CD4-positive, alpha-beta T cell treated with Interleukin-21 for 1 hour (primary cell): Measurements from ENCODE around the gene PRAMEF12.
"Not testable (repeated sequence)": the region's sequence is repeated elsewhere in the genome, so short reads cannot be mapped to it uniquely, and the experiment has no call there.

Source experiments
- DNase-seq: peaks from one replicate; pipeline ENCODE4 v3.0.0-alpha.2; 2020

The PRAMEF12 gene

DNA sequence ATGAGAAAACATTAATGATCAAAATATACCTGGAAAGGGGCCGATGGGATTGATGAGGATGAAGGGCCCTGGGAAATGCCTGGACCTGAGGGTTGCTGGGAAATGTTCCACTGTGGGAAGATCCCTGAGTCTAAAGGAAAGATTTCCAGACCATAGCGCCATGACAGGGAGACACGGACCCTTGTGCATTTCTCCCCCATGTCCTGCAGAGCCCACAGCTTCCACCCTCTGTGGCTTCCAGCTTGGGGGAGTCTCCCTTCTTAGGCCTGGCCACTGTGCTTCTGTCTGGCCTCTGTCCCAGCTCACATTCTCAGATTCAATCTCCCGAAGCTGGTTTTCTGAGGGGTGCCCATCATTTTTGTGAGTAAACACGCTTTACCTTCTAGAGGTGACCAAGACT is 1.0 kb upstream of the PRAMEF12 start:
- no peak for DNase-seq

DNA sequence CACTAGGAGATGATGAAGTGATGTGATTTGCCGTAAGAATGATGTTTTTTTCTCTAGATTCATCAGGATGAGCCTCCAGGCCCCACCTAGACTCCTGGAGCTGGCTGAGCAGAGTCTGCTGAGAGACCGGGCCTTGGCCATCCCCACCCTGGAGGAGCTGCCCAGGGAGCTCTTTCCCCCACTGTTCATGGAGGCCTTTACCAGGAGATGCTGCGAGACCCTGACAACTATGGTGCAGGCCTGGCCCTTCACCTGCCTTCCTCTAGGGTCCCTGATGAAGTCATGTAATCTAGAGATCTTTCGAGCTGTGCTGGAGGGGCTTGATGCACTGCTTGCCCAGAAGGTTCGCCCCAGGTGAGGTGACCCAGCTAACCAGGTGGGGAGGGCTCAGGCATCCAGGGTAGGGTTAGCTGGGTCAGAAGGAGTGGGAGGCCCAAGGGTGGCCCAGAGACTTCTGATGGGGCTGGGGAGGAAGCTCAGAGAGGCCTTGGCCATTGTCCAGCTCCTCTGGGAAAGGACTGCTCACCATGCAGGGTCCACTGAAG is 1.3 kb downstream of the PRAMEF12 start:
- no peak for DNase-seq

DNA sequence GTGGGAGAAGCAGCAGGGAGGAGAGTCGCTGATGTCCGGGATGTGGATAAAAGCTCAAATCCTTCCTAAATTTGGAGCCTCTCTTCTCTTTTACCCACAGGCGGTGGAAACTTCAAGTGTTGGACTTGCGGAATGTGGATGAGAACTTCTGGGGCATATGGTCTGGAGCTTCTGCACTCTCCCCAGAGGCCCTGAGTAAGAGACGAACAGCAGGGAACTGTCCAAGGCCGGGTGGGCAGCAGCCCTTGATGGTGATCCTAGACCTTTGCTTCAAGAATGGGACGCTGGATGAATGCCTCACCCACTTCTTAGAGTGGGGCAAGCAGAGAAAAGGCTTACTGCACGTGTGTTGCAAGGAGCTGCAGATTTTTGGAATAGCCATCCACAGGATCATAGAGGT is 1.9 kb downstream of the PRAMEF12 start:
- DNase-seq, result no peak

DNA sequence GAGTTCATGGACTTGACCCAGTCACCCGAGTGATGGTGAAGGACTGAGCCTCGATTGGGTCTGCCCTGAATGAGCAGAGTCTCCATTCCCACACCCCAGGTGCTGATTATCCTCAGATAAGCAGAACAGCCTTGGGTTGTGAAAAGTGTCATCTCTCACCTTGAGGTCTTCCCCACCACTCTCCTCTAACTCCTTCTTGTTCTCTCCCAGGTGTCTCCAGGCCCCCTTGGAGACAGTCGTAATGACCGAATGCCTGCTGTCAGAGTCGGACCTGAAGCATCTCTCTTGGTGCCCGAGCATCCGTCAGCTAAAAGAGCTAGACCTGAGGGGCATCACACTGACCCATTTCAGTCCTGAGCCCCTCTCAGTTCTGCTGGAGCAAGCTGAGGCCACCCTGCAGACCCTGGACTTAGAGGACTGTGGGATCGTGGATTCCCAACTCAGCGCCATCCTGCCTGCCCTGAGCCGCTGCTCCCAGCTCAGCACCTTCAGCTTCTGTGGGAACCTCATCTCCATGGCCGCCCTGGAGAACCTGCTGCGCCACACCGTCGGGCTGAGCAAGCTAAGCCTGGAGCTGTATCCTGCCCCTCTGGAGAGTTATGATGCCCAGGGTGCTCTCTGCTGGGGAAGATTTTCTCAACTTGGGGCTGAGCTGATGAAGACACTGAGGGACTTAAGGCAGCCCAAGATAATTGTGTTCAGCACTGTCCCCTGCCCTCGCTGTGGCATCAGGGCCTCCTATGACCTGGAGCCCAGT is 3.4 kb downstream of the PRAMEF12 start:
- no peak for DNase-seq

DNA sequence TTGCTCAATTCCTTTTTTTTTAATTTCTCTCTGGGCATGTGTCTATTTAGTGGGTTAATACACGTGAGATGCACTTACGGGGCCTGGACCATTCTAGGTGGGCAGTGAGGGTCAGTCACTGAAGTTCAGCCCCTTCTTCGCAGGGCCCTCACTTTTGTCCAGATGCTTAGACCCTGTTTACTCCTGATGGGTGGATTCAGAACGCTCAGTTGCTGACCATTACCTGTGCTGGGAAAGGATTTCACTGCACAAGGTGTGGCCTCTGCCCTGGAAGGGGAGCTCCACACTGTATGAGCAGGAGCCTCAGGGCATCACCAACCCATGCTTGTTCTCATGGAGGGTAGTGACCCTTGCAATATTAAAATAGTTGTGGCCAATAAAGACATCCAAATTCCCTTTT is 4.5 kb downstream of the PRAMEF12 start:
- no peak for DNase-seq

DNA sequence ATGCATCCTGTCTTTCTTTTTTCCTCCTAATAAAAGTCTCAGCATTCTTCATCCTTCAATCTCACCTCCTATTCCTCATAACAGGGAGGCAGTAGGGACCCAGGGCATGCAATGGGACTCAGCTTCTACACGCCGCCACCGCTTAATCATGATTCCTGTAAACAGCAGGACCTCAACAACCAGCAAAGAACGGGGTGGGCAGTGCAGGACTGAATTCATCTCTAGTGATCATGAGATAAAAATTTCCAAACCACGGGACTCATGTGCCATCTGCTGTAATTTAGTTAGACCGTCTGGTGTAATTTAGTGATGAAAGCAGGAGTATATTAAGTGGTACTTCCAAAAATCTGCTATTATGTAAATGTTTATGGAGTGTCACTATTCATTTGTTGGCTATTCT is 5.4 kb downstream of the PRAMEF12 start:
- no peak for DNase-seq

DNA sequence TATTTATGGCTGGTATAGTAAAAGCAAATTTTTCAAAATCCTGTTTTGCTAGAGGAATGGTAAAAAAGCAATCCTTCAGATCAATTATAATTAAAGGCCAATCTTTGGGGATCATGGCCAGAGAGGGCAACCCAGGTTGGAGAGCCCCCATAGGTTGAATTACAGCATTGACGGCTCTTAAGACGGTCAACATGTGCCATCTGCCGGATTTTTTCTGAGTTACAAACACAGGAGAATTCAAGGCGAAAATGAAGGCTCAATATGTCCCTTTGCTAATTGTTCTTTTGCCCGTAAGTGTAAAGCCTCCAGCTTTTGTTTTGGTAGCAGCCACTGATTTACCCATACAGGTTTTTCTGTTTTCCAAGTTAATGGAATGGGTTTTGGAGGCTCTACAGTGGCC is 8.0 kb downstream of the PRAMEF12 start:
- DNase-seq, result not testable (repeated sequence)

DNA sequence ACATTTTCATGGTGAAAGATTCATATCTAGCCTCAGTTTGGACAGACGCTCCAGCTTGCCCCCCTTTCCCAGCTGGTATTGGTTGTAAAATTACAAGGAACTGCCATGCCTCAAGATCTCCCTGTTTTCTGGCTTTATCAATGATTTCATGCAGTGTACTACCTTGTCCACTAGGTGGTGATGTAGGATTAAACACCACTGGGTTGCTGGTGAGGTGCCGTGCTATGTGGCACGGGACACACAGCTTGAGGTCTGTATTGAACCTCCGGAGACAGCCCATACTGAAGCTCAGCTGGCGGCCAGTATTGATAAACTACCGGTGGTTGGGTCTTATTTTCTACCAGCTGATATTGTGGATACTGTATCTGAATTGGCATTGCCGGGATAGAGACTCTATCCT is 10.2 kb downstream of the PRAMEF12 start:
- not testable (repeated sequence) for DNase-seq

DNA sequence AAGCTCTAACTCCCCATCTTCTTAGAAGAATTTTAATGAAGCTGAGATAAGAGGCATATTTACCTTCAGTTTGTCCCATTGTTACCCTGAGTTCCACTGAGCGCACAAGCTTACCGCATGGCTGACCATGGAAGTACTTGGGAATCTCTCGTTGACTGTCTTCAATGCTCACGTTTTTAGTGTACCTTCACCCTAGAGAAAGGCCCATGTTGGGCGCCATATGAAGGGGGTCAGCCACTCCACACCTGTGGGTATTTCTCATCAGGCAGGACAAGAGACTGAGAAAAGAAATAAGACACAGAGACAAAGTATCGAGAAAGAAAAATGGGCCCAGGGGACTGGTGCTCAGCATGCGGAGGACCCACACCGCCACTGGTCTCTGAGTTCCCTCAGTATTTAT is 11.2 kb downstream of the PRAMEF12 start:
- DNase-seq, result not testable (repeated sequence)

DNA sequence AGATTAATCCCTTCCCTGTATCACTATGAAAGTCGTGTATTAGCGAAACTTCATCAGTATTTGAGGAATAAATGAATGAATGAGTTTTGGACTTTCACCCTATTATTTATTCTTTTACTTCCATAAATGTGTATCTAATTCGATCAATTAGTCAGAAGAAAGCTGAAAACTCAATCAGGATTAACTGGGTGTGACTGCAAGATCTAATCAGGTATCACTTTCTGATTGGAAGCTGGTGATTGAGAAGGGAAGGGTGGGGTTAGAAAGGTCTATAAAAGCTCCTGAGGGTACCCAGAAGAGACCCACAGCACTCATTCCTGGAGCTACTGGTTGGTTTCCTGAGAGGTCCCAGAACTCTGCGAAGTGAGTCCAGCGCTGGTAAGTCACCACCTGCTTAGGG is 17.6 kb downstream of the PRAMEF12 start, which contains the start of gene PRAMEF1:
Gene PRAMEF1 (plus strand): TSS at position 301 of the 400 bp plus-strand sequence. CDS start 1,831 bp downstream, outside the sequence.
- DNase-seq, result not testable (repeated sequence)

DNA sequence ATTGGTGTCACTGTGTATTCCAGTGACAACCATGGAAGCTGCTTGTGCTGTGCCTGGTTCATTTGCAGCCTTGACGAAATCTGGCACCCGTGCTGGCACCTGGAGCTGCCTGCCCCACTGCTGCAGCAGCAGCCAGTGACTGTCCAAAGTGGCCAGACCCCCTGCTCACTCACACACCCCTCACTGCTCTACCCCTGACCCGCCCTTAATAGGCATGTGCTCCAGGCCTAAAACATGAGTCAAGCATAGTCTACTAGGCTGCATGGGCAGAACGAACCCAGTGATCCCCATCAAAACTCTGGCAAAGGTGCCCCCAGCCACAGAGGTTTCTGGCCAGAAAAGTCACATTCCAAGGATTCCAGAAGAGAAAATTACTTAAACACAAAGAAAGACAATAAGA is 25.4 kb downstream of the PRAMEF12 start:
- DNase-seq, result no peak

DNA sequence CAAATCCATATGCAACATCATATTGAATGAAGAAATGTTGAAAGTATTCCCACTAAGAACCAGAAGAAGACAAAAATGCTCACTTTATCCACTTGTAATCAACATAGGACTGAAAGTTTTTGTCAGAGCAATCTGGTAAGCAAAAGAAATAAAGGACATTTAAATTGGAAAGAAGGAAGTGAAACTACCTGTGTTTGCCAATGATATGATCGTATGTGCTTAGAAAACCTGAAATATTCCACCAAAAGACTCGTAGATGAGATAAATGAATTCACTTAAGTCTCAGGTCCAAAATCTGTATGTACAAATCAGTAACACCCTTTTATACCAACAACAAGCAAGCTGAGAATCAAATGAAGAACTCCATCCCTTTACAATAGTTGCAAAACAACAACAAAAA is 26.2 kb downstream of the PRAMEF12 start:
- DNase-seq, result no peak

DNA sequence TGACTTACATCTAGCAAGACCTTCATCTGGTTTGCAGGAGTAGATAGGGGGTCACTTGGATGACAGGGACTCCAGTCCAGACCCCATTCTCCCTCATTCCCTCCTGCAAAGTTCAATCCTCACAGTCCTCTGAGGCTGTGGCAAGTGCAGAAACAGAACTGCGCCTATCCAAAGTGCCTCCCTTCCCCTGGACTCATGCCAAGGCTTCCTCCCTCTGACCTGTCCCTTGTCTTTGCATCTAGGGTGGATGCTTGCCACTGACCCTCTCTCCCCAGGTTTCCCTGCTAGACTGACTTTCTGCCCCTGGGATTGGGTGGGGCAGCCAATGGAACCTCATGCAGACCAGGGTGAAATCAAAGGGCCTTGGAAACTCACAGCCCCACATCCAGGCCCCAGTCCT is 36.4 kb downstream of the PRAMEF12 start:
- DNase-seq, result no peak

DNA sequence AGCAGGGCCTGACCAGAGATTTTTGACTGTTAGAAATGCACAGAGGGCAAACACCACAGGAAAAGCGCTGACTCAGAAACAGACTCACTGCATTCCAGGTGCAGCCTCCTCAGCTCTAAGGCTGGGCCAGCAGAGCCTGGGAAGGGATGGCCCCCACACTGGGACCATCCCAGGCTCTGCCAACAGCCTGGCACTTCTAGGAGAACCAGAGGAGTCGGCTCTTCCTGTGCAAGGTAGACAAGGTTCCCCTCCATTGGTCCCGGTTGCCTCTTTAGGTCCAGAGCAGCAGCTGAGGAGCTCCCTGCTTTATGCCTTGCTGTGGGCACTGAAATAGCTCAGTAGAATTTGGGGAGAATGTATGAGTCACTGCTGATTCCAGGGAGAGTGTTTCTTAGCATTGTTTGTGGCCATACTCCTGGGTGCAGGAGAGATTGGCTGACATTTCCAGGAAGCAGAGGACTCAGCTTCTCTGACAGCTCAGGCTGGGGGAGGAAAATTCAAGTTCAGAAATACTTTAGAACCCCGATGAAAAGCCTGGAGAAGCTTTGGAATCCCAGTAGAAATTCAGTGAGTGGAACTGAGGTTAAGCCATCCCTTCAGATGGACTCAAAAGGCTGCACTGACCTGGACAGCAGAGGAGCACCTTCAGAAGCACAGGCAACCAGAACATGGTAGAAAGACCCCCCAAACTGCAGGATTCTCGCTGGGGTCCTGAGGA is 37.3 kb downstream of the PRAMEF12 start:
- no peak for DNase-seq

DNA sequence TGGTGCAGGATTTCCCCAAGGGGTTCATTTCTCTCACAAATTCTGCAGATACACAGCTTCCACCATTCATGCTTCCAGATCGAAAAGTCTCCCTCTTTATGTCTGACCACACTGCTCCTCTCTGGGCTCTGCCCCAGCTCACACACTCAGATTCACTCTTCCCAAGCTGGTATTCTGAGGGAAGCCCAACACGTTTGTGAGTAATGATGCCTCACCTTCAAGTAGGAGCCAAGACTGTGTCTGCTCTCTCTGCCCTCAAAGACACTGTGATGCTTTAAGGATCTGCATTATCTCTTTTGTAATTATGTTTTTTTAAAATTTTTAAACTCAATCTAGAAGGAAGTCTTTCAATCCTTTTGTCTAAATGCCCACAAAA is 37.9 kb downstream of the PRAMEF12 start:
- no peak for DNase-seq

DNA sequence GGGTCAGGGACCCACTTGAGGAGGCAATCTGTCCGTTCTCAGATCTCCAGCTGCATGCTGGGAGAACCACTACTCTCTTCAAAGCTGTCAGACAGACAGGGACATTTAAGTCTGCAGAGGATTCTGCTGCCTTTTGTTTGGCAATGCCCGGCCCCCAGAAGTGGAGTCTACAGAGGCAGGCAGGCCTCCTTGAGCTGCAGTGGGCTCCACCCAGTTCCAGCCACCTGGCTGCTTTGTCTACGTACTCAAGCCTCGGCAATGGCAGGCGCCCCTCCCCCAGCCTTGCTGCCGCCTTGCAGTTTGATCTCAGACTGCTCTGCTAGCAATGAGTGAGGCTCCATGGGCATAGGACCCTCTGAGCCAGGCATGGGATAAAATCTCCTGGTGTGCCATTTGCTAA is 45.5 kb downstream of the PRAMEF12 start:
- DNase-seq, result not testable (repeated sequence)
